ENCODE data around the gene ADGRA3.

DNA sequence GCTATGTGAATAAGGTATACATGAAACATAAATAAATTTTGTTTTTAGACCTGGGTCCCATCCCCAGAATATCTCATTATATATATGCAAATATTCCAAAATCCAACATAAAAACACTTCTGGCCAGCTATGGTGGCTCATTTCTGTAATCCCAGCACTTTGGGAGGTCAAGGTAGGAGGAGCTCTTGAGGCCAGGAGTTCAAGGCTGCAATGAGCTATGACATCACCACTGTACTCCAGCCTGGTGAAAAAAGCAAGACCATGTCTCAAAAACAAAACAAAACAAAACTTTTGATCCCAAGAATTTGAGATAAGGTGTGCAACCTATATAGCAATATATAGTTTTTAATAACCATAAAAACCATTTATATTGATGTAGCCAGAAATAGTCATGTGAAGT, 5.4 kb upstream of the ADGRA3 start:
- TF ChIP-seq POLR2AphosphoS5 (IDR thresholded peaks at IDR 0.05; ENCODE audit: borderline replicate concordance, low read depth, low read length) (no peak), EZH2 (IDR thresholded peaks at IDR 0.05) (no peak), FOXP2 (optimal IDR thresholded peaks at IDR 0.05; ENCODE audit: control extremely low read depth, extremely low read length, insufficient read depth) (no peak)

Data from SK-N-MC (cell line).